8988T (cell line): ENCODE results near the gene PSMD8.
"Not testable (repeated sequence)": the region's sequence is repeated elsewhere in the genome, so short reads cannot be mapped to it uniquely, and the experiment has no call there.

Experiments used
- DNase-seq: peaks from one replicate; pipeline ENCODE4 v3.0.0; 2011

Gene PSMD8

DNA sequence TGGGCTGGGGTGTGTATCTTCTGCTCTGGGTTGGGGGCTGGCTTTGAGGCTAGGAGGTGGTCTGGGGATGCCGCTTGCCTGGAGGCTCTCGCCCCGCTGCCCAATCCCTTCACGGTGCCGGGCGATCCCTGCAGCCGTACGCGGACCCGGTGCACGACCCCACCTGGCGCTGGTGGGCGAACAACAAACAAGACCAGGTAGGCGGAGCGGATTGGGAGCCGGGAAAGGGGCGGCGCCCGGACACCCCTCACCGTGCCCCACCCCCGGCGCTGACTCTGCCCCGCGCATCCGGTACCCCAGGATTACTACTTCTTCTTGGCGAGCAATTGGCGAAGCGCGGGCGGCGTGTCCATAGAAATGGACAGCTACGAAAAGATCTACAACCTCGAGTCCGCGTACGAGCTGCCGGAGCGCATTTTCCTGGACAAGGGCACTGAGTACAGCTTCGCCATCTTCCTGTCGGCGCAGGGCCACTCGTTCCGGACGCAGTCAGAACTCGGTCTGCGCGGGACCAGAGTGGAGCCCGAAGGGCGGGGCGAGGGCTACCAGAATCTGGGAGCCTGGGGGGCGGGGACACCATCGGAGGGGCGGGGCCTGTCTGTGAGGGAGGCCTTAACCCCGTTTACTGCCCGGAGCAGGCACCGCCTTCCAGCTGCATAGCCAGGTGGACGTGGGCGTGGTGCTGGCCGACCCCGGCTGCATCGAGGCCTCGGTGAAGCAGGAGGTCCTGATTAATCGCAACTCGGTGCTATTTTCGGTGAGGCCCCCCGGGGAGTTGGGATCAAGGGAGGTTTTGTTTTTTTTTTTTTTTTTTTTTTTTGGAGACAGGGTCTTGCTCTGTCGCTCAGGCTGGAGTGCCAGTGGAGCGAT lies 12.1 kb upstream of the PSMD8 start:
- DNase-seq: peak; percentile 97

GRCh38 chr19:38362946-38363688 lies 11.3 kb upstream of the PSMD8 start:
- DNase-seq: not testable (repeated sequence)

DNA sequence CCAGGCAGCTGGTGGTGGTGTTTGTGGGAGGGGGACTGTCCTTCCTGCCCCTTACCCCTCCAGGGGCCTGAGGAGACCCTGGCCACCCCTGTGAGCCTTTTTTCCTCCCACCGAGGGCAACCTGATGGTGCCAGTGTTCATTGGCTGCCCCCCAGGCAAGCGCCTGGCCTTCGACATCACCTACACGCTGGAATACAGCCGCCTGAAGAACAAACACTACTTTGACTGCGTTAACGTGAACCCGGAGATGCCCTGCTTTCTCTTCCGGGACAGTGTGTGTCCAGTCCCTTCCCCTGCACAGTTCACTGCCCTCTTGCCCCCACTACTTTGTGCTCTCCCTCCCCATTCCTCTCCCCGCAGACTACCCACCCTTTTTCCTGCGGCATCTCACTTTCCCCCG lies 7.3 kb upstream of the PSMD8 start:
- DNase-seq: no peak

DNA sequence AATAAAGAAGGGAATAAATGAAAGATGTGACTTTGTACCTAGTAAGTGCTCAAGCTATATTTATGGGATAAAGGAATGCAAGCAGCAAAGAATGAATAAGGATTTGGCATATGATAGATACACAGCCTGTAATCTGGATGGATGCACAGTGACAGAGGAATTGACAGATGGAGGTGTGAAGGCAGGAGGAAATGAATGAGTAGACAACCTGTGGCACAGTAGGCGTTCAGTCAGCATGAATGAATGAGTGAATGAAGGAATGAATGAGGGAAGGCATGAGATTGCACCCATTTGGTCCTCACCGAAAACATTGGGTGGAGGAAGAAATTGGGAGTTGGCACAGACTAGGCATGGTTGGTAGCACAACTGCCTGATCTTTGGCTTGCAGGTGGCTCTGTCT lies 4.8 kb upstream of the PSMD8 start:
- DNase-seq: no peak

DNA sequence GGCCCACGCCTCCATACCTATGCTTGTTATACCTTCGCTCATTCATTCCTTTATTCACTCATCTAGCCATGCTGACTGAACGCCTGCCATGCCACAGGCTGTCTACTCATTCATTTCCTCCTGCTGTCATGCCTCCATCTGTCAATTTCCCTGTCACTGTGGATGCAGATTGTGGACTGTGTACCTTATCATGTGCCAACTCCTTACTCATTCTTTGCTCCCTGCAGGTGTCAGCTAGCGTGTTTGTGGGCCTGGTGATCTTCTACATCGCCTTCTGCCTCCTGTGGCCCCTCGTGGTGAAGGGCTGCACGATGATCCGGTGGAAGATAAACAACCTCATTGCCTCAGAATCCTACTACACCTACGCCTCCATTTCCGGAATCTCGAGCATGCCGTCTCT lies 4.1 kb upstream of the PSMD8 start:
- DNase-seq: no peak

DNA sequence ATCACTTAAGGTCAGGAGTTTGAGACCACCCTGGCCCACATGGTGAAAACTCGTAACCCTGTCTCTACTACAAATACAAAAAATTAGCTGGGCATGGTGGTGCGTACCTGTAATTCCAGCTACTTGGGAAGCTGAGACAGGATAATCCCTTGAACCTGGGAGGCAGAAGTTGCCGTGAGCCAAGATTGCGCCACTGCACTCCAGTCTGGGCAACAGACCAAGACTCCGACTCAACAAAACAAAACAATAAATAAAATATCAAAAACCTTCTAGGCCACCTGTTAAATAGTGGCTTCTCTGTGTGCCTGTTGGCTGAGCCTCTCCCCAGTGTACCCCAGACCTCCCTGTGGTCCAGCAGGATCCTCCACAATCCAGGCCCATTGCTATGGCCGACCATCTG lies 3.3 kb upstream of the PSMD8 start:
- no peak for DNase-seq

DNA sequence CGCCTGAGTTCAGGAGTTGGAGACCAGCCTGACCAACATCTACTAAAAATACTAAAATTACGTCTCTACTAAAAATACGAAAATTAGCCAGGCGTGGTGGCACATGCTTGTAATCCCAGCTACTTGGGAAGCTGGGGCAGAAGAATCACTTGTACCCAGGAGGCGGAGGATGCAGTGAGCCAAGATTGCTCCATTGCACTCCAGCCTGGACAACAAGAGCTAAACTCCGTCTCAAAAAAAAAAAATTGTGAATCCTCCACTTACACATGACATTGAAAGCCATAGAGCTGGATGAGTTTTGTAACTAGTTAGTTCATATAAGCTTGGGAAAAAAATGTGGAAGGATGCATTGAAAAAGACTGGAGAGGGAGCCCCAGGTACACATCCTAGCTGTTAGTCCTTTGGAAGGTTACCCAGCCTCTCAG lies 452 bp upstream of the PSMD8 start:
- no peak for DNase-seq

DNA sequence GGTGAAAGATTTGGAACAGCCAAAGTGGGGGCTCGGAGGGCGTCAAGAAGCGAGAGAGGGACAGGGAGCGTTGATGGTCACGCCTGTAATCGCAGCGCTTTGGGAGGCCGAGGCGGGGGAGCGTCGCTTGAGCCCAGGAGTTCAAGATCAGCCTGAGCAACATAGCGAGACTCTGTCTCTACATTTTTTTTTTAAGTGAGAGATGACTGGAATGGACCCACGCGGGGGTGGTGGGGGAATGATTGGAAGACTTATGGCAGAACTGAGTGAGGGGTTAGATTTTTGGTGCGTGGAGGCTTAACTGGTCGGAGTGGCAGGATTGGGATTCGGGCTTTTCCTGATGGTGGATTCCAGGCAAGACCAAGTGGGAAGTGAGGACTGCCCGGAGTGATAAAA lies 725 bp downstream of the PSMD8 start:
- DNase-seq: no peak

DNA sequence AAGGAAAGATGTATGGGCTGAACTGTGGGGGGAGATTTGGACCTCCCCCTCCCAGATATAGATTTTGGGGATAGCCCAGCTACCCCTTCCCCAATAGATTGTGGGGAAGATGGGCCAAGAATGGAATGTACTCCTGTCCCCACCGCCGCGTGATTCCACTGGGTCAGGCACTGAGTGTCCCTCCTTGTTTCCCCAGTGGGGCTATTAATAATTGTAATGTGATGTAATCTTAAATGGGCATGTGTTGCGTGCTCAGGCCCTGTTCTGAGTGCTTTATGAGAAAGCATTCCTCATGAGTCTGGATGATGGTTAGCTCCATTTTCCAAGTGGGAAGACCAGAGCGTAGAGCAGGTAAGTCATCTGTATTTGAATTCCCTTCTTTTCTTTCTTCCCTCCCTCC lies 1.4 kb downstream of the PSMD8 start:
- DNase-seq: no peak

- DNase-seq: no peak
Observed at GRCh38 chr19:38376576-38376975, 2.2 kb downstream of the PSMD8 start.

- DNase-seq: no peak
Observed at GRCh38 chr19:38377052-38377451, 2.7 kb downstream of the PSMD8 start.

- DNase-seq: peak; percentile 34
Observed at GRCh38 chr19:38378866-38379265, 4.5 kb downstream of the PSMD8 start.

GRCh38 chr19:38381138-38381537 lies 6.8 kb downstream of the PSMD8 start:
- DNase-seq: peak; percentile 27

DNA sequence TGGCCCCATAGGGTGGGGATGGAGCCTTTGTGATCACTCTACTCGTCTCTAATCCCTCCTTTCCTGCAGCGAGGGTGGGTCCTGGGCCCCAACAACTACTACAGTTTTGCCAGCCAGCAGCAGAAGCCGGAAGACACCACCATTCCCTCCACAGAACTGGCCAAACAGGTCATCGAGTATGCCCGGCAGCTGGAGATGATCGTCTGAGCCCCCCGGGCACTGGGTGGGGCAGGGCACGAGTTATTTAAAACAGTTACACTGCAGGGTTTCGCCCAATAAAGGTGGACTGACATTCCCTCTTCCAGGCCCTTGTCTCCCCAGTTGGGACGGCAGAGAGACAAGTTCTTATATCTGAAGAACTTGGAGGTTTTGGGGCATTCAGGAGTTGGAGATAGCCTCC lies 8.8 kb downstream of the PSMD8 start:
- no peak for DNase-seq

DNA sequence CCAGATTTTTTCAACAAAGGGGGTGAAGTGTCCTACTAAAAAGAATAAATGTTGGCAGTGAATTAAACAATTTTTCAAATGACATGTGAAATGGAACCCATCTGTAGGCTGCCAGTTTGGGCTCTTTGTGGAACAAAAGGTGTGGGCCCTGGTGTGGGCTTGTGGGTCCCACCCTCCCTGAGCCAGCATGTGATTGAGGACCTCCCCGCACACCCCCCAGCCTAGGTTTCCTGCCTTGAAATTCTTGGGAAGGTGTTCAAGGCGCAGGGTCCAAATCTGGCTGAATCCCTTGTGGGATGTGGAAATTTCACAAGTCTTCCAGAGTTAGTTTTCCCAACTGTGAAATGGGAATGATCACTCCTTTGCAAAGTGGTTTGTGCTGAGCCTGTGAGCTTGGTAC lies 9.4 kb downstream of the PSMD8 start:
- DNase-seq: no peak

GRCh38 chr19:38384209-38385027 lies 10.0 kb downstream of the PSMD8 start:
- DNase-seq: peak; percentile 100

DNA sequence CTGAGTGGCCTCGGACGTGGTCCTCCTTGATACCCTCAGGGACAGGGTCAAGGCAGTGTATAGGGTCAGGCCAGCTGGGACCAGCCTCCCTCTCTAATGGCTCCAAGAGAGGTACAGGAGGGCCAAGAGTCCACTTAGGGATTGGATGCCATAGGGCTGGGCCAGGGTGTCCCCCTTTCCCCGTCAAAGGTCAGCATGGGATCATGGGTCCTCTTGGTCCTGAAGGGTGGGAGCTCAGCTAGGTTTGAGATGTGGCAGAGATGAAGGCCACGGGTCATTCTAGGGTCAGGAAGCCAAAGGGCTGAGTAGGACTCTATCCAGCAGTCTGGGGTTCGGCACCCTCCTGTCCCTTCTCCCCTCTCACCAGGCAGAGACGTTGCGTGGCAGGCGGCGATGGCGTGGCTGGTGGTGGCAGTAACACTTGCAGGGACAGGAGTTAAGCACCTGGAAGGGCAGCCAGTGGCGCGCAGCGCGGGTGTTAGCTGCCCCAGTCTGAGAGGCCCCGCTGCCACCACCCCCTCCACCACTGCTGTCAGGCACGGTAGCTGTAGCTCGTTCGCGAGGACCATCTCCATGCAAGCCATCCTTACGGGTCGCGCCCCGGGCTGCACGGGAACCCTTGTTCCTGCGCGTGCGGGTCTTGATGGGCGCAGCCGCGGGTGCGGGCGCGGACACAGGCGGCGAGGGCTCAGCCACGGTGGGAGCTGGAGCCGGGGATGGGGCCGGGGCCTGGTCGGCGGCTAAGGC lies 10.9 kb downstream of the PSMD8 start:
- no peak for DNase-seq

GRCh38 chr19:38385804-38386257 lies 11.5 kb downstream of the PSMD8 start:
- no peak for DNase-seq

- no peak for DNase-seq
Observed at GRCh38 chr19:38386300-38386970, 12.1 kb downstream of the PSMD8 start.

DNA sequence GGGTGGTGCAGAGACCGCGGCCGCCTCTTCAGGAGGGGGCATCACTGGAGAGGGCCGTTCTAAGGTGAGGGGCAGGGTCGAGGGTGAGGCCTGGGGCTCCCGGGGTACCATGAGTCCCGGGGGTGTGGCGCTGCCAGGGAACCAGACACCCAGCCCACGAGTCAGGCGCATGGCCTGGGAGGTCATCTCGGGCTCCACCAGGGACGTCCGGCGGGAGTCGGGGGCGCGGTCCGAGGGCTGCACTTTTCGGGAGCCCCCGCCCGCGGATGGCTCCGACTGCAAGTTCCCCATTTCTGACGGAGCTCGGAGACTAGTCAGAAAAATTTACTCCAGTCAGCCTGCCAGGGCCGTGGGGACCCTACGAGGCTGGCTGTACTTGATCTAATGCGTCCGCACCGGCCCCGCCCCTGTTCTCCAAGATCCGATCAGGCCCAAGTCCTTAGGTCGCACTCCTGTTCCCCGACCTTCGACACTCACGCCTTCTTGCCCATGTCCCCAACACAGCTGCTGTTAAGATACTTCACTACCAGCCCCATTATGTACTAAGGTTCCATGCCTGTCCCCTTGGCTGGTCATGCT lies 12.7 kb downstream of the PSMD8 start:
- no peak for DNase-seq

DNA sequence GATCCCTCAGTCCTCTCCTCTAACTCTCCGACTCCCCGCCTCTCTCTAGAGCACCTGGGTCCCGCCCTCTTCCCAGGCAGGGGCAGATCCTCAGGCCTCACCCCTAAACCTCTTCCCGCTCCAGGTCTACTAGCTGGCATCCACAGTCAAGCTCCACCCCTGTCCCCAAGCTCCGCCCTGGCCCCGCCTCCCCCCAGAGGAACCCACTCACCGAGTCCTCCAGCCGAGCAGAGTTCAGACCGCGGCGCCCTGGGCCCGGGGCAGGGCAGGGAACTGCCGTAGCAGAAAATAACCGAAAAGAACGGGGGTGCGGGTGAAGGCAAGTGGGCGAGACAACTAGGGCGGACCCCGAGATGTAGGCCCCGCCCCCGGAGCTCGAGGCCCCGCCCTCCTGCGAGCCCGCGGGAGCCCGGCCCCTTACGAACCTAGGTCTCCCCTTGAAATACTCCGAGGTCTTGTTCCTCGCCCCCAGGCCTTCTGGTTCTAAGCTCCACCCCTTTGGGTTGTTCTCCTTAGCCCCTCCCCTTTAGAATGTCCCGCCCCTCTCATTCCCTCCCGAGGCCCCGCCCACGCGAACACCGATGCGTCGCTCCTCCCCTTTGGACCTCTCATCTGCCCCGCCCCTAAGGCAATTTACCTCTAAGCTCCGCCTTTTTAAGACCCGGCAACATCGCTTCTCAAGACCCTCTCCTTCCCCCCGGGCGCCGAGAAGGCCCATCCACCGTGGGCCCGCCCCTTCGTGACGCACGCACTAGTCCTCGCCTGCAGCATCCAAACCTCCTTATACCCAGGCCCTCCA lies 13.4 kb downstream of the PSMD8 start, which contains the start of gene GGN:
Gene GGN, minus strand, starts transcription at position 485 of the 799 bp plus-strand sequence. CDS start 773 bp downstream, outside the sequence.
- DNase-seq: peak; percentile 100
